Tibial nerve (tissue), 4 donors: ENCODE data around the gene RTN3.

ENCODE experiments used
- CTCF ChIP-seq, 5 experiments: fragments of 200-600 bp in 3 of 5; fragments of 450-650 bp in 2 of 5; sonication (generic) in 3 of 5; IDR thresholded peaks; one replicate each; pipeline ENCODE4 v1.5.1; 2016 to 2019; ENCODE audit warnings: antibody characterized with exemption in 5 of 5, mild to moderate bottlenecking in 3 of 5, moderate library complexity in 2 of 5
- EP300 ChIP-seq, 2 donors: sonication (generic); formaldehyde crosslinking; IDR thresholded peaks; one replicate each; pipeline ENCODE4 v1.6.1; 2017; ENCODE audit warnings: antibody characterized with exemption in 2 of 2, mild to moderate bottlenecking in 1 of 2
- POLR2A ChIP-seq, 2 donors: fragments of 450-650 bp; IDR thresholded peaks; one replicate each; pipeline ENCODE4 v1.6.1; 2017; ENCODE audit warnings: antibody characterized with exemption in 2 of 2, mild to moderate bottlenecking in 2 of 2, moderate library complexity in 2 of 2

DNA sequence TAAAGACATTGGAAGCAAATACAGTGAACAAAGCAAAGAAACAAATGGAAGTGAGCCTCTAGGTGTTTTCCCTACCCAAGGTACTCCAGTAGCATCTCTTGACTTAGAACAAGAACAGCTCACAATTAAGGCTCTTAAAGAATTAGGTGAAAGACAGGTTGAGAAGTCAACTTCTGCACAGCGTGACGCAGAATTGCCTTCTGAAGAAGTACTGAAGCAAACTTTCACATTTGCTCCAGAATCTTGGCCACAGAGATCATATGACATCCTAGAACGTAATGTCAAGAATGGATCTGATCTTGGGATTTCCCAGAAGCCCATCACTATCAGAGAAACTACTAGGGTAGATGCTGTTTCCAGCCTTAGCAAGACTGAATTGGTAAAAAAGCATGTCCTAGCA lies 39.3 kb downstream of the RTN3 start:
- TF ChIP-seq CTCF (IDR thresholded peaks at IDR 0.05) (no peak), POLR2A (IDR thresholded peaks at IDR 0.05) (no peak), EP300 (IDR thresholded peaks at IDR 0.05) (no peak)
